GM12875 (cell line): Measurements from ENCODE around the gene RNF20.

Experiments used
- H3K4me3 ChIP-seq: one replicate; pipeline ENCODE4 v1.5.1; 2011; ENCODE audit warnings: low read depth, low read length, control low read depth
- TF ChIP-seq, protein P1 (sequence below): IDR thresholded peaks from 2 replicates; pipeline ENCODE4 v1.5.1; 2011; ENCODE audit warnings: low read depth, mild to moderate bottlenecking, control low read depth, inconsistent platforms, low read length, moderate library complexity, borderline replicate concordance; ENCODE audit not compliant: insufficient read depth

RNF20 gene

DNA sequence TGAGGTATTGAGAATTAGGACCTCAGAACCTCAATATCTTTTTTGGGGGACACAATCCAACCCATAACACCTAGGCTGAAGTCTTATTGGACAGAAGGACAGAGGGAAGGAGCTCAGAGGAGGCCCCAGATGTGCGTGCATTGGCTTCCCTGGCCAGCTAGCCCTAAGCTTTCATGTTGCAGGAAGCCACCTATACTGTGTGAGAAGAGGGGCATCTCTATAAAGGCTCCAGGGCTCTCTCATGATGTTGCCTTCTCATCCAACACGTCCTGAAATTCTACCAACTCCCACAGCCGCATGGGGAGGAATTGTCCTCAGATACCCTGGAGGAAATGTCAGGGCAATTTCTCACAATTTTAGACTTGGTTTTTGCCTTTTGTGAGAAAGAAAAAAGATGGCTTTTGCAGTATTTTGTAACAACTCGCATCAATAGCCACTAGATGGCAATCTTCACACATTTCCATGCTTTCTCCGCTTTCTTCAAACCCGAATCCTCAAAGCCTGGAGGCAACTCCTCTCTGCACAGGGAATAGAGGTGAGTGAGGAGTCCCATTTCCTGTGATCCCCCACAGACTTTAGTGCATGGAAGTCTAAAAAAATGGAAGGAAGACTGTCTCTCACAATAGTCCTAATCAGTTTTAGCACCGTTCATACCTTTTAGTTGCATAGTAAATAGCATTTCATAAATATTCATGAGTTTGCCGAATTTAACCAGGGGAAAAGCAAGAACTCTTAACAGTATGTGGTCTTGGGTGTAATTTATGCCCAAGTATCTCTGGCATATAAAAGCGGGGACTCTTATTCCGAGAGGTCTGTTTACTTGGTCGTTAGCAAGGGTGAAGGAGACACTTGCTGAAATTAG is 68.5 kb downstream of the RNF20 start:
- TF ChIP-seq, protein P1, sequence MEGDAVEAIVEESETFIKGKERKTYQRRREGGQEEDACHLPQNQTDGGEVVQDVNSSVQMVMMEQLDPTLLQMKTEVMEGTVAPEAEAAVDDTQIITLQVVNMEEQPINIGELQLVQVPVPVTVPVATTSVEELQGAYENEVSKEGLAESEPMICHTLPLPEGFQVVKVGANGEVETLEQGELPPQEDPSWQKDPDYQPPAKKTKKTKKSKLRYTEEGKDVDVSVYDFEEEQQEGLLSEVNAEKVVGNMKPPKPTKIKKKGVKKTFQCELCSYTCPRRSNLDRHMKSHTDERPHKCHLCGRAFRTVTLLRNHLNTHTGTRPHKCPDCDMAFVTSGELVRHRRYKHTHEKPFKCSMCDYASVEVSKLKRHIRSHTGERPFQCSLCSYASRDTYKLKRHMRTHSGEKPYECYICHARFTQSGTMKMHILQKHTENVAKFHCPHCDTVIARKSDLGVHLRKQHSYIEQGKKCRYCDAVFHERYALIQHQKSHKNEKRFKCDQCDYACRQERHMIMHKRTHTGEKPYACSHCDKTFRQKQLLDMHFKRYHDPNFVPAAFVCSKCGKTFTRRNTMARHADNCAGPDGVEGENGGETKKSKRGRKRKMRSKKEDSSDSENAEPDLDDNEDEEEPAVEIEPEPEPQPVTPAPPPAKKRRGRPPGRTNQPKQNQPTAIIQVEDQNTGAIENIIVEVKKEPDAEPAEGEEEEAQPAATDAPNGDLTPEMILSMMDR = peak; percentile 48; the same call in 1 of the 2 replicates
- H3K4me3 ChIP-seq = no peak overlapping the region

- TF ChIP-seq, protein P1 = no peak
- no peak overlapping the region for H3K4me3 ChIP-seq
Measured at GRCh38 chr9:101604296-101604695, 70.6 kb downstream of the RNF20 start.

- TF ChIP-seq, protein P1 = no peak
- no peak overlapping the region for H3K4me3 ChIP-seq
Measured at GRCh38 chr9:101605547-101605946, 71.9 kb downstream of the RNF20 start.
